T-helper 2 cell treated with Interferon-gamma antibody and Interleukin-4, amounts not matched to agents 100 ng/mL and 5 ng/mL, for 36 hours (primary cell): Measurements from ENCODE around the gene GRAMD1A. TPM values are rescaled to one million over a fixed set of nuclear protein-coding genes. Genes with fewer than 3 reads are reported as not detected.

Experiments
- intact Hi-C: fragments of 100-400 bp; cut with micrococcal nuclease; formaldehyde crosslinking; loops from one replicate; pipeline ENCODE4 v1.15.1; 2023
- total RNA-seq: library from RNA; stranded (reverse); gene quantifications from 2 replicates; pipeline ENCODE4 v1.2.3, GENCODE V29; 2022

Gene GRAMD1A
- total RNA-seq, 1 donor from 2014 or later, result 67.3 TPM

- intact Hi-C loops, result loop anchor here (1.0 to 10.0 kb wide), 3 partner anchors 68 to 148 kb away; partner anchors contain the start of gene LGI4
Measured at GRCh38 chr19:35066691-35067563, 66.8 kb downstream of the GRAMD1A start.

- intact Hi-C loops, result loop anchor here (10.0 kb wide), 1 partner anchor 146 kb away; no protein-coding TSS in a partner anchor
Measured at GRCh38 chr19:35068941-35069634, 69.0 kb downstream of the GRAMD1A start.

- intact Hi-C loops, result loop anchor here (10.0 kb wide), 1 partner anchor 145 kb away; no protein-coding TSS in a partner anchor
Measured at GRCh38 chr19:35069696-35070095, 69.6 kb downstream of the GRAMD1A start.

- intact Hi-C loops, result no loop called here
Measured at GRCh38 chr19:35070471-35070870, 70.3 kb downstream of the GRAMD1A start.

GRCh38 chr19:35073516-35073915 lies 73.4 kb downstream of the GRAMD1A start:
- intact Hi-C loops, result no loop called here

GRCh38 chr19:35073941-35074340 lies 73.8 kb downstream of the GRAMD1A start:
- intact Hi-C loops, result no loop called here

- intact Hi-C loops, result no loop called here
Measured at GRCh38 chr19:35074426-35075201, 74.5 kb downstream of the GRAMD1A start.

- intact Hi-C loops, result no loop called here
Measured at GRCh38 chr19:35075202-35076025, 75.3 kb downstream of the GRAMD1A start.

GRCh38 chr19:35076026-35076370 lies 75.9 kb downstream of the GRAMD1A start:
- intact Hi-C loops, result no loop called here

Other genes with a start within 250 kb of the GRAMD1A start
- gene ZNF599, start 227.1 kb upstream of the GRAMD1A start, total RNA-seq, result 3.5 TPM in 2 replicates
- 2.2 and 2.8 TPM in 2 replicates for gene ZNF30, start 73.4 kb upstream of the GRAMD1A start, total RNA-seq
- 13.7 and 14.8 TPM in 2 replicates for gene ZNF792, start 36.1 kb upstream of the GRAMD1A start, total RNA-seq
- 0.50 and 0.52 TPM in 2 replicates for gene SCN1B, start 30.1 kb downstream of the GRAMD1A start, total RNA-seq
- not detected in 2 replicates for gene HPN, start 41.4 kb downstream of the GRAMD1A start, total RNA-seq
- not detected in 2 replicates for gene FXYD3, start 115.5 kb downstream of the GRAMD1A start, total RNA-seq
- gene LGI4, start 134.7 kb downstream of the GRAMD1A start, total RNA-seq, result 0.27 TPM in 2 replicates
- gene FXYD1, start 138.5 kb downstream of the GRAMD1A start, total RNA-seq, result 0.23 and 0.70 TPM in 2 replicates
- 0.70 and 1.9 TPM in 2 replicates for gene FXYD7, start 142.9 kb downstream of the GRAMD1A start, total RNA-seq
- gene FXYD5, start 154.4 kb downstream of the GRAMD1A start, total RNA-seq, result 354 and 374 TPM in 2 replicates
- gene FAM187B, start 228.4 kb downstream of the GRAMD1A start, total RNA-seq, result not detected in 2 replicates
- gene LSR, start 248.7 kb downstream of the GRAMD1A start, total RNA-seq, result 0.70 and 1.2 TPM in 2 replicates